Endodermal cell (in vitro differentiated cells): Measurements from ENCODE around the gene PRELID3B. TPM values are rescaled to one million over a fixed set of nuclear protein-coding genes. Genes with fewer than 3 reads are reported as not detected.

ENCODE experiments used
- DNase-seq: peaks from one replicate; pipeline ENCODE4 v3.0.0-alpha.2; 2017
- H3K27ac ChIP-seq: 2 replicates; pipeline ENCODE4 v1.5.1; 2013; ENCODE audit warnings: mild to moderate bottlenecking, low read depth, low read length, moderate library complexity
- H3K27me3 ChIP-seq: 2 replicates; pipeline ENCODE4 v1.6.1; 2013; ENCODE audit warnings: mild to moderate bottlenecking, low read length, moderate library complexity; ENCODE audit not compliant: insufficient read depth, control insufficient read depth, poor library complexity, severe bottlenecking
- H3K36me3 ChIP-seq: 2 replicates; pipeline ENCODE4 v1.7.0; 2013; ENCODE audit warnings: mild to moderate bottlenecking, low read length, moderate library complexity; ENCODE audit not compliant: control insufficient read depth, insufficient read depth
- H3K4me1 ChIP-seq: one replicate; pipeline ENCODE4 v1.7.0; 2013; ENCODE audit warnings: low read length; ENCODE audit not compliant: control insufficient read depth, insufficient read depth
- H3K4me3 ChIP-seq: 2 replicates; pipeline ENCODE4 v1.5.1; 2013; ENCODE audit warnings: mild to moderate bottlenecking, low read length, moderate library complexity
- H3K9ac ChIP-seq: 2 replicates; pipeline ENCODE4 v1.6.1; 2013; ENCODE audit warnings: mild to moderate bottlenecking, low read length, moderate library complexity; ENCODE audit not compliant: poor library complexity, severe bottlenecking; ENCODE audit errors: extremely low read depth
- H3K9me3 ChIP-seq: 2 replicates; pipeline ENCODE4 v1.6.1; 2013; ENCODE audit warnings: mild to moderate bottlenecking, low read length, moderate library complexity; ENCODE audit not compliant: control insufficient read depth
- H3K27ac Mint-ChIP-seq: 2 replicates; pipeline ENCODE4 v1.8.0; 2020; ENCODE audit warnings: mixed read lengths
- H3K27me3 Mint-ChIP-seq: 2 replicates; pipeline ENCODE4 v1.8.0; 2021; ENCODE audit warnings: mild to moderate bottlenecking, mixed read lengths; ENCODE audit not compliant: insufficient read depth
- H3K36me3 Mint-ChIP-seq: 2 replicates; pipeline ENCODE4 v1.8.0; 2020; ENCODE audit warnings: low read depth, mixed read lengths
- H3K4me1 Mint-ChIP-seq: 2 replicates; pipeline ENCODE4 v1.8.0; 2020; ENCODE audit warnings: mixed read lengths
- H3K4me3 Mint-ChIP-seq: 2 replicates; pipeline ENCODE4 v1.8.0; 2020; ENCODE audit warnings: mild to moderate bottlenecking, moderate library complexity, mixed read lengths
- H3K9me3 Mint-ChIP-seq: 2 replicates; pipeline ENCODE4 v1.8.0; 2020; ENCODE audit warnings: mild to moderate bottlenecking, mixed read lengths
- WGBS, 2 experiments: methylation state at CpG; one replicate each; pipeline versions ENCODE4 v1.1.5 to v1.1.7; 2013; ENCODE audit warnings: missing lambda C conversion rate in 2 of 2, mixed read lengths in 1 of 2; ENCODE audit not compliant: insufficient coverage in 1 of 2, insufficient read length in 1 of 2; 5-methylcytosine and 5-hydroxymethylcytosine counted together
- total RNA-seq, 2 donors: library from RNA; stranded (reverse); fragmentation: NEBNext Ultra II Directional in 1 of 2; extraction: Animal tissue kit (Norgen Biotek cat#: 25700) in 1 of 2; gene quantifications; 2 replicates in 1 of 2; 3 replicates in 1 of 2; pipeline ENCODE4 v1.2.1, GENCODE V29; 2021
- TF ChIP-seq, protein P1 (sequence below): fragments of 200-600 bp; sonication (generic); conservative IDR thresholded peaks from 2 replicates; pipeline ENCODE4 v1.5.0; 2021; ENCODE audit warnings: antibody characterized with exemption, mild to moderate bottlenecking

The PRELID3B gene
- total RNA-seq, 2 donors from 2014 or later = 48.6 to 50.8 TPM

DNA sequence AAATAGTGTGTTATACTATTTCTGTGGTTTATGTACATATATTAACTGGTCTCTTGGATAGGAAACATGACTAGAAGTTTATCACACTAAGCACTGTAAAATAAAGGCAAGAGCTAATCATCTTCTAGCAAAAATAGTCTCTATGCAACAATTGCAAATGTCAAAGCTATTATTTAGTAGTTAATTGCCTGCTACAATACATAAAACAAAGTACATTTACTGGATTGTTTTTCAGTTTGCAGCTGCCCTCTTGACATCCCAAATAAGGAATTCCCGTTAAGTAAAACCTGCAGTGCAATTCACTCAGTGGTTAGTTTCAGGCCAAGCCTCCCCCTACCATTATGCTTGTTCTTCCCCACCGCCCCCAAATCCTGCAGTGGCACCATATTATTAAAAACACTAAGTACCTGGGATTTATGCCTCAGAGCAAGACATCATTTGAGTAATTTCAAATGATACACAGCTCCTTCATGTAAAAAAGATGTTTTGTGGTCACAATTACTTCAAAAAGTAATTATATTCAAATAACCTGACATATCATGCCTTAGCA lies 8.9 kb downstream of the PRELID3B start:
- H3K4me1 Mint-ChIP-seq = peaks cover 14% of the 10 kb centered on the region
- no peaks in the 10 kb centered on the region for H3K27me3 ChIP-seq
- DNase-seq = no peak
- H3K36me3 Mint-ChIP-seq = peaks cover 61% of the 10 kb centered on the region
- H3K4me1 ChIP-seq = peaks cover 3% of the 10 kb centered on the region
- peaks cover 20% of the 10 kb centered on the region for H3K27me3 Mint-ChIP-seq
- H3K9me3 Mint-ChIP-seq = no peaks in the 10 kb centered on the region
- no peak overlapping the region for H3K27ac ChIP-seq
- H3K4me3 Mint-ChIP-seq = no peak overlapping the region
- H3K27ac Mint-ChIP-seq = no peak overlapping the region
- H3K9ac ChIP-seq = no peak overlapping the region
- TF ChIP-seq, protein P1, sequence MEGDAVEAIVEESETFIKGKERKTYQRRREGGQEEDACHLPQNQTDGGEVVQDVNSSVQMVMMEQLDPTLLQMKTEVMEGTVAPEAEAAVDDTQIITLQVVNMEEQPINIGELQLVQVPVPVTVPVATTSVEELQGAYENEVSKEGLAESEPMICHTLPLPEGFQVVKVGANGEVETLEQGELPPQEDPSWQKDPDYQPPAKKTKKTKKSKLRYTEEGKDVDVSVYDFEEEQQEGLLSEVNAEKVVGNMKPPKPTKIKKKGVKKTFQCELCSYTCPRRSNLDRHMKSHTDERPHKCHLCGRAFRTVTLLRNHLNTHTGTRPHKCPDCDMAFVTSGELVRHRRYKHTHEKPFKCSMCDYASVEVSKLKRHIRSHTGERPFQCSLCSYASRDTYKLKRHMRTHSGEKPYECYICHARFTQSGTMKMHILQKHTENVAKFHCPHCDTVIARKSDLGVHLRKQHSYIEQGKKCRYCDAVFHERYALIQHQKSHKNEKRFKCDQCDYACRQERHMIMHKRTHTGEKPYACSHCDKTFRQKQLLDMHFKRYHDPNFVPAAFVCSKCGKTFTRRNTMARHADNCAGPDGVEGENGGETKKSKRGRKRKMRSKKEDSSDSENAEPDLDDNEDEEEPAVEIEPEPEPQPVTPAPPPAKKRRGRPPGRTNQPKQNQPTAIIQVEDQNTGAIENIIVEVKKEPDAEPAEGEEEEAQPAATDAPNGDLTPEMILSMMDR = no peak
- 88 to 93% methylated on average over 2 of the region's 2 CpGs for WGBS, 2 experiments
- no peak overlapping the region for H3K4me3 ChIP-seq
- H3K9me3 ChIP-seq = no peaks in the 10 kb centered on the region
- H3K36me3 ChIP-seq = peaks cover 69% of the 10 kb centered on the region

DNA sequence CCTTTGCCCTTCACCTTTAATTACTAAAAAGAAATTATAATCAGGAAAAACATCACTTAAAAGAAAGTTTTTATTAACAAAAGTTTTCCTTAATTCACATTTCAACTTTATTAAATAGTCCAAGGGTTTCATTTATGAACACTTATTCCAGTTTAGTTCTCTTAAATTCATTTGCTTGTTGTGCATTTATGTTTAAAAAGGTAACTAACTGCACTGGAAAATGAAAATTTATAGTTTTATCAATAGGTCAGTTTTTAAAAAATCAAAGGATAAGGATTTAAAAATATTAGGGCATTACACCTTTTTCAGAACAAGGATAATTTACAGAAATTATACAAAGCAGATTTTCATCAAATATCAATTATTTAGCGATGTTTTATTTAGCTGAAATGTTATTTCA lies 9.5 kb downstream of the PRELID3B start:
- H3K27me3 ChIP-seq = no peaks in the 10 kb centered on the region
- no peak for DNase-seq
- TF ChIP-seq, protein P1 = no peak
- peaks cover 20% of the 10 kb centered on the region for H3K4me1 Mint-ChIP-seq
- WGBS, 2 experiments = 100% methylated on average over 1 of the region's 1 CpG; no CpG with 5 or more reads in 1 of the 2 experiments
- H3K9me3 ChIP-seq = no peaks in the 10 kb centered on the region
- H3K4me3 Mint-ChIP-seq = peak overlapping the region; percentile 84
- no peak overlapping the region for H3K27ac ChIP-seq
- H3K36me3 Mint-ChIP-seq = peaks cover 61% of the 10 kb centered on the region
- no peaks in the 10 kb centered on the region for H3K9me3 Mint-ChIP-seq
- H3K27ac Mint-ChIP-seq = no peak overlapping the region
- H3K9ac ChIP-seq = peak overlapping the region; percentile 55
- H3K4me3 ChIP-seq = peak overlapping the region; percentile 89
- H3K4me1 ChIP-seq = peaks cover 3% of the 10 kb centered on the region
- peaks cover 69% of the 10 kb centered on the region for H3K36me3 ChIP-seq
- peaks cover 25% of the 10 kb centered on the region for H3K27me3 Mint-ChIP-seq

DNA sequence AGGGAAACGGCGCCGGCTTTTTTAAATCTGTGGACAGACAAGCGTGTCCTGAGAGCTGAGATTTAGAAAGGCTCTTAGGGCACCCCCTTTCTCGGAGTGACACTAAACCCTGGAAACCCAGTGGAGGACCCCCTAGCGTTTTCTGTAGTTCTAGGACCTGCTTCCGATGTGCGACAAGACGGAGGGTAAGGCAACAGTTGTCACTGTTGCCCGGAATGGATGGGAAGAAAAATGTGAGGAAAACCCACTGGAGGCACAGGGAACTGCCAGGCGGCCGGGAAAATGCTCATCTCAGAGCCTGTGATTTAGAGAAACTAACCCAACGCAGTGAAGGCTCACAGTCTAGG lies 9.9 kb downstream of the PRELID3B start:
- Mint-ChIP-seq H3K27ac (peak overlapping the region; percentile 93), H3K4me1 (peaks cover 23% of the 10 kb centered on the region), H3K4me3 (peak overlapping the region; percentile 84), H3K9me3 (no peaks in the 10 kb centered on the region), H3K27me3 (peaks cover 29% of the 10 kb centered on the region), H3K36me3 (peaks cover 61% of the 10 kb centered on the region)
- WGBS, 2 experiments = 8 to 10% methylated on average over 11 to 13 of the region's 13 CpGs
- peaks cover 3% of the 10 kb centered on the region for H3K4me1 ChIP-seq
- H3K36me3 ChIP-seq = peaks cover 68% of the 10 kb centered on the region
- peak overlapping the region; percentile 55 for H3K9ac ChIP-seq
- TF ChIP-seq, protein P1 = peak; percentile 59
- H3K4me3 ChIP-seq = peak overlapping the region; percentile 89
- no peak for DNase-seq
- no peaks in the 10 kb centered on the region for H3K9me3 ChIP-seq
- H3K27me3 ChIP-seq = no peaks in the 10 kb centered on the region
- H3K27ac ChIP-seq = peak overlapping the region; percentile 78
